ENCODE data around the gene TLCD1. TPM values are rescaled to one million over a fixed set of nuclear protein-coding genes. Genes with fewer than 3 reads are reported as not detected.
A peak's percentile ranks its signal among the peaks of the same experiment; 100 is the strongest.

The TLCD1 gene
- total and polyA plus RNA-seq, 2 of the 8 experiments (the other 6 are each of a cell fraction or from before 2014, with no cell fraction given) = 40.7 to 128 TPM

- TF ChIP-seq CEBPB (IDR thresholded peaks at IDR 0.05; ENCODE audit: low read depth, low read length) = no peak
- TF ChIP-seq SP4 (IDR thresholded peaks at IDR 0.05; ENCODE audit: low read length) = no peak
- TF ChIP-seq GTF2F1 (IDR thresholded peaks at IDR 0.05; ENCODE audit: borderline replicate concordance, low read depth, low read length) = no peak; the same call in 1 of the 2 replicates
- TF ChIP-seq POLR2A (IDR thresholded peaks at IDR 0.05; ENCODE audit: control extremely low read depth in 1 of 2, low read depth in 2 of 2, low read length in 2 of 2) = peak; percentile 84 to 94; a peak in 2 of 3 replicates
- no peak for TF ChIP-seq ASH2L (IDR thresholded peaks at IDR 0.05; ENCODE audit: low read length)
- TF ChIP-seq EZH2 (IDR thresholded peaks at IDR 0.05; ENCODE audit: low read depth, low read length, severe bottlenecking) = no peak
- no peak for TF ChIP-seq BRCA1 (IDR thresholded peaks at IDR 0.05; ENCODE audit: low read depth, low read length)
- TF ChIP-seq EP300 (IDR thresholded peaks at IDR 0.05; ENCODE audit: borderline replicate concordance in 1 of 2, low read depth in 2 of 2, low read length in 2 of 2) = no peak
- no peak for TF ChIP-seq KDM5A (IDR thresholded peaks at IDR 0.05; ENCODE audit: low read length)
- no peak for TF ChIP-seq RXRA (IDR thresholded peaks at IDR 0.05; ENCODE audit: insufficient read depth, low read depth, low read length)
- TF ChIP-seq KDM1A (IDR thresholded peaks at IDR 0.05; ENCODE audit: borderline replicate concordance, low read length) = no peak
- TF ChIP-seq NANOG (IDR thresholded peaks at IDR 0.05; ENCODE audit: insufficient read depth, low read depth, low read length, poor library complexity, severe bottlenecking) = no peak
- TF ChIP-seq NRF1 (IDR thresholded peaks at IDR 0.05; ENCODE audit: low read depth, low read length) = no peak
- no peak for TF ChIP-seq USF2 (IDR thresholded peaks at IDR 0.05; ENCODE audit: low read length)
- TF ChIP-seq BCL11A (IDR thresholded peaks at IDR 0.05; ENCODE audit: low read depth in 2 of 2, low read length in 2 of 2) = no peak
- TF ChIP-seq CHD2 (IDR thresholded peaks at IDR 0.05; ENCODE audit: low read length) = no peak
- TF ChIP-seq PHF8 (conservative IDR thresholded peaks at IDR 0.05; ENCODE audit: low read depth, low read length) = no peak; the same call in 1 of the 2 replicates
- TF ChIP-seq TAF7 (optimal IDR thresholded peaks at IDR 0.05; ENCODE audit: borderline replicate concordance, low read depth, low read length) = peak; percentile 82
- no peak for TF ChIP-seq POU5F1 (IDR thresholded peaks at IDR 0.05; ENCODE audit: low read depth, low read length)
- no peak for TF ChIP-seq RNF2 (IDR thresholded peaks at IDR 0.05; ENCODE audit: borderline replicate concordance, low read depth, low read length, missing control alignments, poor library complexity, severe bottlenecking)
- peak; percentile 71; the same call in 1 of the 2 replicates for TF ChIP-seq MAX (IDR thresholded peaks at IDR 0.05)
- no peak; the same call in 1 of the 2 replicates for TF ChIP-seq CREB1 (IDR thresholded peaks at IDR 0.05)
- TF ChIP-seq CTBP2 (IDR thresholded peaks at IDR 0.05; ENCODE audit: borderline replicate concordance, insufficient read depth, insufficient read length, low read length) = no peak
Observed at GRCh38 chr17:28743243-28744103, 17.4 kb upstream of the TLCD1 start, which contains the start of gene TRAF4 (continued).
